Measurements from ENCODE around the gene CFAP74. TPM values are rescaled to one million over a fixed set of nuclear protein-coding genes. Genes with fewer than 3 reads are reported as not detected.
A peak's percentile ranks its signal among the peaks of the same experiment; 100 is the strongest.

Gene CFAP74
- total and polyA plus RNA-seq, 9 of the 15 experiments (the other 6 are each of a cell fraction or from before 2014, with no cell fraction given) = 0.03 to 0.15 (median 0.05) TPM; not detected in 6

DNA sequence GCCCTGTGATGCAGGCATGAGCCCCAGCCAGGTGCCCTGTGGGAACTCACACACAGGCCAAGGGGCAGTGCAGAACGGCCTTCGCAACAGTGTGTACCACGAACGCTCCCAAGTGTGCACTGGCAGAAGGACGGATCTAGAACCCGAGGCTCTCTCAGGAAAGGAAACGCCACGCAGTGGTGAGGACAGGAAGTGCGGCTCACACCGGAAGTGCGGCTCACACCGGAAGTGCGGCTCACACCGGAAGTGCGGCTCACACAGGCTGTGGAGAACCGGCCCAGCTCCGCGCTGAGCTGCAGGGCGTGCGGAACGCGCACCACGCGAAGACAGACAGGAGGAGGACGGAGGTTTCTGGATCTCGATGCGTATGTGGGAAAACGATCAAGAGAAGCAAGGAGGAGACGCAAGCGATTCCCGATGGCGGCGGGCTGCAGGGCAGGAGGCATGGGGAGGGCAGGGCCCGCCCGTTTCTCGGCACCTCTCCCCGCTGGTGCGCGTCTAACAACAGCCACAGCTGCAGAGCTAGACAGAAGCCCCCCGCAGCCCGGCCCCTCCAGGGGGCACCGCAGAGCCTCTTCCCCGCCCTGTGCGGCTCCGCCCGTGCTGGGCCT is 48.6 kb downstream of the CFAP74 start (continued):
- TF ChIP-seq KLF13 (tag; IDR thresholded peaks at IDR 0.05; ENCODE audit: borderline replicate concordance, low read depth) (no peak), HDAC8 (tag; IDR thresholded peaks at IDR 0.05) (no peak), MCM2 (IDR thresholded peaks at IDR 0.05; ENCODE audit: low read depth) (no peak), L3MBTL2 (IDR thresholded peaks at IDR 0.05) (peak; percentile 45; the same call in 1 of the 2 replicates), CREBBP (IDR thresholded peaks at IDR 0.05; ENCODE audit: low read depth, low read length) (no peak), SPI1 (IDR thresholded peaks at IDR 0.05; ENCODE audit: borderline replicate concordance, low read depth, low read length) (0 out of 2 replicates have a peak, but pooled peaks have one; percentile 23), ETV5 (CRISPR knock-in tag; IDR thresholded peaks at IDR 0.05; ENCODE audit: low read depth) (0 out of 2 replicates have a peak, but pooled peaks have one; percentile 55)
- TF ChIP-seq, protein P1, sequence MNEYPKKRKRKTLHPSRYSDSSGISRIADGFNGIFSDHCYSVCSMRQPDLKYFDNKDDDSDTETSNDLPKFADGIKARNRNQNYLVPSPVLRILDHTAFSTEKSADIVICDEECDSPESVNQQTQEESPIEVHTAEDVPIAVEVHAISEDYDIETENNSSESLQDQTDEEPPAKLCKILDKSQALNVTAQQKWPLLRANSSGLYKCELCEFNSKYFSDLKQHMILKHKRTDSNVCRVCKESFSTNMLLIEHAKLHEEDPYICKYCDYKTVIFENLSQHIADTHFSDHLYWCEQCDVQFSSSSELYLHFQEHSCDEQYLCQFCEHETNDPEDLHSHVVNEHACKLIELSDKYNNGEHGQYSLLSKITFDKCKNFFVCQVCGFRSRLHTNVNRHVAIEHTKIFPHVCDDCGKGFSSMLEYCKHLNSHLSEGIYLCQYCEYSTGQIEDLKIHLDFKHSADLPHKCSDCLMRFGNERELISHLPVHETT (CRISPR knock-in tag; conservative IDR thresholded peaks at IDR 0.05 in 1 of 2, IDR thresholded peaks at IDR 0.05 in 1 of 2) = no peak
- TF ChIP-seq, protein P2, sequence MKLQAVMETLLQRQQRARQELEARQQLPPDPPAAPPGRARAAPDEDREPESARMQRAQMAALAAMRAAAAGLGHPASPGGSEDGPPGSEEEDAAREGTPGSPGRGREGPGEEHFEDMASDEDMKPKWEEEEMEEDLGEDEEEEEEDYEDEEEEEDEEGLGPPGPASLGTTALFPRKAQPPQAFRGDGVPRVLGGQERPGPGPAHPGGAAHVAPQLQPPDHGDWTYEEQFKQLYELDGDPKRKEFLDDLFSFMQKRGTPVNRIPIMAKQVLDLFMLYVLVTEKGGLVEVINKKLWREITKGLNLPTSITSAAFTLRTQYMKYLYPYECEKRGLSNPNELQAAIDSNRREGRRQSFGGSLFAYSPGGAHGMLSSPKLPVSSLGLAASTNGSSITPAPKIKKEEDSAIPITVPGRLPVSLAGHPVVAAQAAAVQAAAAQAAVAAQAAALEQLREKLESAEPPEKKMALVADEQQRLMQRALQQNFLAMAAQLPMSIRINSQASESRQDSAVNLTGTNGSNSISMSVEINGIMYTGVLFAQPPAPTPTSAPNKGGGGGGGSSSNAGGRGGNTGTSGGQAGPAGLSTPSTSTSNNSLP (IDR thresholded peaks at IDR 0.05; ENCODE audit: borderline replicate concordance, low read depth, low read length) = no peak
- TF ChIP-seq, protein P3, sequence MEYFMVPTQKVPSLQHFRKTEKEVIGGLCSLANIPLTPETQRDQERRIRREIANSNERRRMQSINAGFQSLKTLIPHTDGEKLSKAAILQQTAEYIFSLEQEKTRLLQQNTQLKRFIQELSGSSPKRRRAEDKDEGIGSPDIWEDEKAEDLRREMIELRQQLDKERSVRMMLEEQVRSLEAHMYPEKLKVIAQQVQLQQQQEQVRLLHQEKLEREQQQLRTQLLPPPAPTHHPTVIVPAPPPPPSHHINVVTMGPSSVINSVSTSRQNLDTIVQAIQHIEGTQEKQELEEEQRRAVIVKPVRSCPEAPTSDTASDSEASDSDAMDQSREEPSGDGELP (CRISPR knock-in tag; IDR thresholded peaks at IDR 0.05; ENCODE audit: borderline replicate concordance) = peak; percentile 36; the same call in 1 of the 2 replicates
